Stimulated activated naive CD4-positive, alpha-beta T cell (primary cell): Measurements from ENCODE around the gene C12orf76.
A peak's percentile ranks its signal among the peaks of the same experiment; 100 is the strongest.
"Not testable (repeated sequence)": the region's sequence is repeated elsewhere in the genome, so short reads cannot be mapped to it uniquely, and the experiment has no call there.

Experiments
- DNase-seq, 6 experiments: peaks; one replicate each; lab custom pipeline; 2025; lab: John Stamatoyannopoulos, UW

The C12orf76 gene

GRCh38 chr12:110048242-110049027, at the start of gene C12orf76:
Gene C12orf76 (minus strand): TSS chr12:110048522. CDS start chr12:110048495, 27 bp downstream.
- DNase-seq, result peak; percentile 75 to 91 (median 87)

GRCh38 chr12:110093631-110094311, 45.4 kb upstream of the C12orf76 start:
- no peak for DNase-seq

GRCh38 chr12:110091136-110091711, 42.9 kb upstream of the C12orf76 start:
- no peak for DNase-seq

- no peak for DNase-seq
Measured at GRCh38 chr12:110090266-110091135, 42.2 kb upstream of the C12orf76 start.

- no peak for DNase-seq
Measured at GRCh38 chr12:110088936-110089335, 40.6 kb upstream of the C12orf76 start.

- DNase-seq, result not testable (repeated sequence)
Measured at GRCh38 chr12:110088216-110088615, 39.9 kb upstream of the C12orf76 start.

GRCh38 chr12:110084314-110085015, 36.1 kb upstream of the C12orf76 start:
- no peak for DNase-seq

- DNase-seq, result no peak
Measured at GRCh38 chr12:110080410-110080809, 32.1 kb upstream of the C12orf76 start.

GRCh38 chr12:110079477-110080400, 31.4 kb upstream of the C12orf76 start:
- DNase-seq, result peak; percentile 25 to 81 (median 69)

- DNase-seq, result no peak
Measured at GRCh38 chr12:110077800-110078199, 29.5 kb upstream of the C12orf76 start.

GRCh38 chr12:110075880-110076279, 27.6 kb upstream of the C12orf76 start:
- DNase-seq, result no peak

GRCh38 chr12:110074089-110074488, 25.8 kb upstream of the C12orf76 start:
- no peak for DNase-seq

GRCh38 chr12:110073049-110073831, 24.9 kb upstream of the C12orf76 start:
- DNase-seq, result peak in 5 of 6 experiments; percentile 2 to 23 (median 12)

GRCh38 chr12:110072636-110073035, 24.3 kb upstream of the C12orf76 start:
- DNase-seq, result not testable (repeated sequence)

GRCh38 chr12:110071967-110072366, 23.6 kb upstream of the C12orf76 start:
- DNase-seq, result no peak

- DNase-seq, result no peak
Measured at GRCh38 chr12:110071504-110071903, 23.2 kb upstream of the C12orf76 start.

- no peak for DNase-seq
Measured at GRCh38 chr12:110068654-110069053, 20.3 kb upstream of the C12orf76 start.

- DNase-seq, result not testable (repeated sequence)
Measured at GRCh38 chr12:110068115-110068514, 19.8 kb upstream of the C12orf76 start.

GRCh38 chr12:110067531-110067930, 19.2 kb upstream of the C12orf76 start:
- DNase-seq, result no peak
